Ishikawa (cell line): ENCODE results near the gene MID1.

ENCODE experiments used
- CEBPB ChIP-seq: IDR thresholded peaks from 2 replicates; pipeline ENCODE4 v1.6.1; 2012
- CREB1 ChIP-seq: IDR thresholded peaks from 2 replicates; pipeline ENCODE4 v1.6.1; 2012; ENCODE audit warnings: low read depth
- EGR1 ChIP-seq: IDR thresholded peaks from 2 replicates; pipeline ENCODE4 v1.6.1; 2012
- EP300 ChIP-seq: IDR thresholded peaks from 2 replicates; pipeline ENCODE4 v1.6.1; 2012; ENCODE audit warnings: borderline replicate concordance
- NFIC ChIP-seq: IDR thresholded peaks from 2 replicates; pipeline ENCODE4 v1.6.1; 2012
- RAD21 ChIP-seq: IDR thresholded peaks from 2 replicates; pipeline ENCODE4 v1.6.1; 2012; ENCODE audit warnings: low read depth
- TAF1 ChIP-seq: IDR thresholded peaks from 2 replicates; pipeline ENCODE4 v1.6.1; 2012; ENCODE audit warnings: low read depth, mild to moderate bottlenecking
- TCF12 ChIP-seq: IDR thresholded peaks from 2 replicates; pipeline ENCODE4 v1.6.1; 2012; ENCODE audit warnings: low read depth
- TEAD4 ChIP-seq: IDR thresholded peaks from 2 replicates; pipeline ENCODE4 v1.6.1; 2012
- YY1 ChIP-seq: IDR thresholded peaks from 2 replicates; pipeline ENCODE4 v1.6.1; 2012; ENCODE audit warnings: low read depth
- ZBTB7A ChIP-seq: IDR thresholded peaks from 2 replicates; pipeline ENCODE4 v1.6.1; 2012; ENCODE audit warnings: low read depth
- TF ChIP-seq, protein P1 (sequence below): IDR thresholded peaks from 2 replicates; pipeline ENCODE4 v1.6.1; 2012
- TF ChIP-seq, protein P2 (sequence below): IDR thresholded peaks from 2 replicates; pipeline ENCODE4 v1.6.1; 2012
- TF ChIP-seq, protein P3 (sequence below): IDR thresholded peaks from 2 replicates; pipeline ENCODE4 v1.6.1; 2012; ENCODE audit warnings: low read depth, mild to moderate bottlenecking

DNA sequence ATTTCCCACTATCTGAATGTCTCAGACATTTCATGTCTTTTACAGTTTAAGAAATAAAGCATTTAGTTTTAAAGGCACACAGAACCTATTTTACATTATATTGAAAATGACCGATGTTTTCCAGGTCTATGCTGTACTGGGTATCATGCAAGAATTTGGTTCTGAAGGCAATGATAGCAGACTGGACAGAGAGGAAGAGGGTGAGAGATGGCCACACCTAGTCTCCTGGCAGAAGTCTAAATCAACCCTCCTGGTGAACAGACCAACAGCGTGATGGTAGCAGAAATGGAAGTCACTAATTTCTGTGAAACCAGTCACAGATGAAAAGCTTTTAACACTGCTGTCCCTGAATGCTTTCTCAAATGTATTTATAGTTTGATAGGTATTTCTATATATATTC is 41.9 kb downstream of the MID1 start:
- TF ChIP-seq RAD21 (no peak), CREB1 (no peak), ZBTB7A (no peak), CEBPB (no peak), TAF1 (no peak), EGR1 (no peak), YY1 (no peak), NFIC (no peak), EP300 (no peak), TCF12 (no peak), TEAD4 (no peak)
- TF ChIP-seq, protein P1, sequence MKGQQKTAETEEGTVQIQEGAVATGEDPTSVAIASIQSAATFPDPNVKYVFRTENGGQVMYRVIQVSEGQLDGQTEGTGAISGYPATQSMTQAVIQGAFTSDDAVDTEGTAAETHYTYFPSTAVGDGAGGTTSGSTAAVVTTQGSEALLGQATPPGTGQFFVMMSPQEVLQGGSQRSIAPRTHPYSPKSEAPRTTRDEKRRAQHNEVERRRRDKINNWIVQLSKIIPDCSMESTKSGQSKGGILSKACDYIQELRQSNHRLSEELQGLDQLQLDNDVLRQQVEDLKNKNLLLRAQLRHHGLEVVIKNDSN = no peak
- TF ChIP-seq, protein P2, sequence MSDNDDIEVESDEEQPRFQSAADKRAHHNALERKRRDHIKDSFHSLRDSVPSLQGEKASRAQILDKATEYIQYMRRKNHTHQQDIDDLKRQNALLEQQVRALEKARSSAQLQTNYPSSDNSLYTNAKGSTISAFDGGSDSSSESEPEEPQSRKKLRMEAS = no peak
- TF ChIP-seq, protein P3, sequence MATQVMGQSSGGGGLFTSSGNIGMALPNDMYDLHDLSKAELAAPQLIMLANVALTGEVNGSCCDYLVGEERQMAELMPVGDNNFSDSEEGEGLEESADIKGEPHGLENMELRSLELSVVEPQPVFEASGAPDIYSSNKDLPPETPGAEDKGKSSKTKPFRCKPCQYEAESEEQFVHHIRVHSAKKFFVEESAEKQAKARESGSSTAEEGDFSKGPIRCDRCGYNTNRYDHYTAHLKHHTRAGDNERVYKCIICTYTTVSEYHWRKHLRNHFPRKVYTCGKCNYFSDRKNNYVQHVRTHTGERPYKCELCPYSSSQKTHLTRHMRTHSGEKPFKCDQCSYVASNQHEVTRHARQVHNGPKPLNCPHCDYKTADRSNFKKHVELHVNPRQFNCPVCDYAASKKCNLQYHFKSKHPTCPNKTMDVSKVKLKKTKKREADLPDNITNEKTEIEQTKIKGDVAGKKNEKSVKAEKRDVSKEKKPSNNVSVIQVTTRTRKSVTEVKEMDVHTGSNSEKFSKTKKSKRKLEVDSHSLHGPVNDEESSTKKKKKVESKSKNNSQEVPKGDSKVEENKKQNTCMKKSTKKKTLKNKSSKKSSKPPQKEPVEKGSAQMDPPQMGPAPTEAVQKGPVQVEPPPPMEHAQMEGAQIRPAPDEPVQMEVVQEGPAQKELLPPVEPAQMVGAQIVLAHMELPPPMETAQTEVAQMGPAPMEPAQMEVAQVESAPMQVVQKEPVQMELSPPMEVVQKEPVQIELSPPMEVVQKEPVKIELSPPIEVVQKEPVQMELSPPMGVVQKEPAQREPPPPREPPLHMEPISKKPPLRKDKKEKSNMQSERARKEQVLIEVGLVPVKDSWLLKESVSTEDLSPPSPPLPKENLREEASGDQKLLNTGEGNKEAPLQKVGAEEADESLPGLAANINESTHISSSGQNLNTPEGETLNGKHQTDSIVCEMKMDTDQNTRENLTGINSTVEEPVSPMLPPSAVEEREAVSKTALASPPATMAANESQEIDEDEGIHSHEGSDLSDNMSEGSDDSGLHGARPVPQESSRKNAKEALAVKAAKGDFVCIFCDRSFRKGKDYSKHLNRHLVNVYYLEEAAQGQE = no peak
